K562 (cell line): ENCODE results near the gene USHBP1. TPM values are rescaled to one million over a fixed set of nuclear protein-coding genes. Genes with fewer than 3 reads are reported as not detected.

ENCODE experiments used
- FIP1L1 ChIP-seq: fragments of 200-400 bp; formaldehyde crosslinking; IDR thresholded peaks from 2 replicates; pipeline ENCODE4 v1.6.1; 2018; ENCODE audit warnings: mild to moderate bottlenecking, low read depth, low read length; ENCODE audit not compliant: poor library complexity, severe bottlenecking
- MIER1 ChIP-seq: fragments of 450-650 bp; IDR thresholded peaks from 2 replicates; pipeline ENCODE4 v1.6.1; 2016; ENCODE audit warnings: antibody characterized with exemption, mild to moderate bottlenecking, low read depth
- MNT ChIP-seq, 2 experiments: fragments of 450-650 bp; conservative IDR thresholded peaks; 2 replicates each; pipeline ENCODE4 v1.6.1; 2017; ENCODE audit warnings: mild to moderate bottlenecking in 2 of 2, moderate library complexity in 2 of 2
- MYC ChIP-seq, 2 experiments: fragments of 250-450 bp in 1 of 2; sonication (Bioruptor Pico) in 1 of 2; IDR thresholded peaks; 2 replicates each; pipeline versions ENCODE4 v1.5.1 to v1.6.1; 2012 to 2021; ENCODE audit warnings: low read depth in 2 of 2, borderline replicate concordance in 1 of 2, improper control_type of control experiment in 1 of 2, low read length in 1 of 2, mild to moderate bottlenecking in 1 of 2, moderate library complexity in 1 of 2
- PRDM10 ChIP-seq: fragments of 450-650 bp; IDR thresholded peaks from 2 replicates; pipeline ENCODE4 v1.6.1; 2018; ENCODE audit not compliant: partially characterized antibody
- RFX7 ChIP-seq: fragments of 250-450 bp; sonication (Bioruptor Pico); IDR thresholded peaks from 2 replicates; pipeline ENCODE4 v1.5.1; 2021; ENCODE audit warnings: mild to moderate bottlenecking
- SMARCA4 ChIP-seq: fragments of 450-650 bp; IDR thresholded peaks from 2 replicates; pipeline ENCODE4 v1.6.1; 2016
- TFAP4 ChIP-seq: sonication (generic); formaldehyde crosslinking; IDR thresholded peaks from 2 replicates; pipeline ENCODE4 v1.8.0; 2022; ENCODE audit warnings: missing genetic modification reagents, mild to moderate bottlenecking, moderate library complexity, borderline replicate concordance
- ZFP36 ChIP-seq: fragments of 150-350 bp; IDR thresholded peaks from 2 replicates; pipeline ENCODE4 v1.6.1; 2018; ENCODE audit warnings: low read length, low read depth; ENCODE audit not compliant: partially characterized antibody
- ZNF395 ChIP-seq: fragments of 200-800 bp; sonication (Bioruptor generic); IDR thresholded peaks from 2 replicates; pipeline ENCODE4 v1.6.1; 2017; ENCODE audit warnings: missing genetic modification characterization, missing compliant biosample characterization
- polyA plus RNA-seq, 8 experiments: library from polyadenylated mRNA; depleted of rRNA in 4 of 8; stranded (reverse) in 5 of 8; unstranded in 3 of 8; fragments of >200 nt; fragmentation: Nextera tagmentation in 2 of 8; fragmentation: Illumina TruSeq in 1 of 8; extraction: Ambion mirVana in 2 of 8; extraction: Trizol in 1 of 8; gene quantifications; 2 replicates each; pipeline versions ENCODE4 v1.2.1 to v1.2.3, GENCODE V29; 2011 to 2014; ENCODE audit warnings: inconsistent platforms in 1 of 8, missing spikeins in 1 of 8
- total RNA-seq, 7 experiments: library from RNA; depleted of rRNA in 6 of 7; stranded (reverse); fragments of >200 nt in 6 of 7; fragmentation: Illumina TruSeq in 2 of 7; extraction: Trizol in 2 of 7; gene quantifications; 2 replicates each; pipeline versions ENCODE4 v1.2.1 to v1.2.3, GENCODE V29; 2011 to 2021; ENCODE audit warnings: low replicate concordance in 1 of 7
- TF ChIP-seq, protein P1 (sequence below): fragments of 450-650 bp; formaldehyde crosslinking; IDR thresholded peaks from 2 replicates; pipeline ENCODE4 v1.4.0; 2020; ENCODE audit warnings: mild to moderate bottlenecking, moderate library complexity
- TF ChIP-seq, protein P2 (sequence below), 2 experiments: fragments of 200-800 bp in 1 of 2; sonication (Bioruptor generic) in 1 of 2; sonication (generic) in 1 of 2; formaldehyde crosslinking in 1 of 2; IDR thresholded peaks in 1 of 2; conservative IDR thresholded peaks in 1 of 2; 2 replicates each; pipeline versions ENCODE4 v1.5.0 to v1.6.1; 2016 to 2020; ENCODE audit warnings: missing compliant biosample characterization in 1 of 2, missing genetic modification characterization in 1 of 2, missing genetic modification reagents in 1 of 2

Gene USHBP1
- total and polyA plus RNA-seq, 9 of the 15 experiments (the other 6 are each of a cell fraction or from before 2014, with no cell fraction given) = 0.03 to 0.10 (median 0.05) TPM; not detected in 5

DNA sequence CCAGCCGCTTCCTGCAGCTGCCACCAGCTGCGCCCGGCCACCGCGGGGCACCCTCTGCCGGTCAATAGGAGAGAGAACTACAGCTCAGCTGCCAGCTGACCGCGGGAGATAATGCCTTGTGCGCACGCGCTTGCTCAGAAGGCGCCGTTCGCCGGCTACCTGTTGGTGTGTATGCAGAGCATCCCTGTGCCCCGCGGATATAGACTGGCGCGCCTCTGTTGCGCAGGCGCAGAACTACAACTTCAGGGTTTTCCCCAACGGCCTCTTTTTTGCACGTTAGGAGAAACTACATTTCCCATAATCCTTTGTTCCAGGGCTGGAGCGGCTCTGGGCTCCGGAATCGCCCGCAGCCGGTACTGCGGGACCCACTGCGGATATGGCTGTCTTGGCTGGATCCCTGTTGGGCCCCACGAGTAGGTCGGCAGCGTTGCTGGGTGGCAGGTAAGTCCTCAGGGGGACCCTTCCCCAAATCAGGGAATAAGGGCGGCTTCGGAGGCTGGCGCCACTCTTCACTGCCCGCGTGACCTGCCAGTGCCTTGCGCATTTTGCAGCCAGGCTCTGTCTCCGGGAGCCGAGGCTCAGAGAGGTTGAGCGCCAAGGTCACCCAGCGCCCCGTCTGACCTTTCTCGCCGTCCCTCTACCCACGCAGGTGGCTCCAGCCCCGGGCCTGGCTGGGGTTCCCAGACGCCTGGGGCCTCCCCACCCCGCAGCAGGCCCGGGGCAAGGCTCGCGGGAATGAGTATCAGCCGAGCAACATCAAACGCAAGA is 41.2 kb upstream of the USHBP1 start, which contains the start of gene MRPL34 (continued):
- peak; percentile 44 to 65; a peak in 3 of 4 replicates for TF ChIP-seq MNT (conservative IDR thresholded peaks at IDR 0.05)
- TF ChIP-seq RFX7 = no peak
- peak; percentile 41 for TF ChIP-seq PRDM10
- TF ChIP-seq ZFP36 = peak; percentile 73
- TF ChIP-seq TFAP4 = peak; percentile 100
- TF ChIP-seq MYC (IDR thresholded peaks at IDR 0.05; ENCODE audit: low read depth, low read length) = peak; percentile 75
- TF ChIP-seq MYC (CRISPR knock-in tag; IDR thresholded peaks at IDR 0.05; ENCODE audit: borderline replicate concordance, low read depth) = peak; percentile 26; the same call in 1 of the 2 replicates
- TF ChIP-seq, protein P1, sequence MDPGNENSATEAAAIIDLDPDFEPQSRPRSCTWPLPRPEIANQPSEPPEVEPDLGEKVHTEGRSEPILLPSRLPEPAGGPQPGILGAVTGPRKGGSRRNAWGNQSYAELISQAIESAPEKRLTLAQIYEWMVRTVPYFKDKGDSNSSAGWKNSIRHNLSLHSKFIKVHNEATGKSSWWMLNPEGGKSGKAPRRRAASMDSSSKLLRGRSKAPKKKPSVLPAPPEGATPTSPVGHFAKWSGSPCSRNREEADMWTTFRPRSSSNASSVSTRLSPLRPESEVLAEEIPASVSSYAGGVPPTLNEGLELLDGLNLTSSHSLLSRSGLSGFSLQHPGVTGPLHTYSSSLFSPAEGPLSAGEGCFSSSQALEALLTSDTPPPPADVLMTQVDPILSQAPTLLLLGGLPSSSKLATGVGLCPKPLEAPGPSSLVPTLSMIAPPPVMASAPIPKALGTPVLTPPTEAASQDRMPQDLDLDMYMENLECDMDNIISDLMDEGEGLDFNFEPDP (CRISPR knock-in tag) = no peak
- TF ChIP-seq, protein P2, sequence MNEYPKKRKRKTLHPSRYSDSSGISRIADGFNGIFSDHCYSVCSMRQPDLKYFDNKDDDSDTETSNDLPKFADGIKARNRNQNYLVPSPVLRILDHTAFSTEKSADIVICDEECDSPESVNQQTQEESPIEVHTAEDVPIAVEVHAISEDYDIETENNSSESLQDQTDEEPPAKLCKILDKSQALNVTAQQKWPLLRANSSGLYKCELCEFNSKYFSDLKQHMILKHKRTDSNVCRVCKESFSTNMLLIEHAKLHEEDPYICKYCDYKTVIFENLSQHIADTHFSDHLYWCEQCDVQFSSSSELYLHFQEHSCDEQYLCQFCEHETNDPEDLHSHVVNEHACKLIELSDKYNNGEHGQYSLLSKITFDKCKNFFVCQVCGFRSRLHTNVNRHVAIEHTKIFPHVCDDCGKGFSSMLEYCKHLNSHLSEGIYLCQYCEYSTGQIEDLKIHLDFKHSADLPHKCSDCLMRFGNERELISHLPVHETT (CRISPR knock-in tag; conservative IDR thresholded peaks at IDR 0.05 in 1 of 2, IDR thresholded peaks at IDR 0.05 in 1 of 2) = 0 out of 4 replicates have a peak, but pooled peaks of 1 of the 2 experiments have one; percentile 30
- TF ChIP-seq SMARCA4 = peak; percentile 21; the same call in 1 of the 2 replicates
- peak; percentile 10; the same call in 1 of the 2 replicates for TF ChIP-seq ZNF395 (CRISPR knock-in tag)
- no peak for TF ChIP-seq MIER1
- TF ChIP-seq FIP1L1 = no peak
